NT2/D1 (cell line): ENCODE results near the gene ACAP3.

ENCODE experiments used
- YY1 ChIP-seq: IDR thresholded peaks from 2 replicates; pipeline ENCODE4 v1.6.1; 2011; ENCODE audit not compliant: insufficient read length, insufficient read depth
- ZNF274 ChIP-seq: IDR thresholded peaks from 2 replicates; pipeline ENCODE4 v1.6.1; 2011; ENCODE audit warnings: mild to moderate bottlenecking, low read depth, low read length

DNA sequence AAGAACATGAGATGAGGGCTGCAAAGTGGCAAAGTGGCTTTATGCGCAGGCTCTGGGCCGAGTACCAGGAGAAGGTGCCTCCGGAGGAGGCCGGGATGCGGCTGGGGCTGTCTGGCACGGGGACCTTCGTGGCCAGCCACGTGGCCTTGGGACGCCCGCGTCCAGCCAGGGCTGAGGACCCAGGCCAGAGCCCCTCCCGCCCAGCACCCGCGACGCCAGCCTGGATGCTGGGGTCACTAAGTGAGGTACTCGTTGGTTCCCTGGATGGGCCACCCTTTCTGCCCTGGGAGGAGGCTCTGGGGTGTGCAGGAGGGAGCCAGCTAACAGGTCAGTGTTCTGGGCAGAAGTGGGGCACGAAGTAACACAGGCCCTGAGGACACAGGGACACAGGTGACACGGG is 14.9 kb downstream of the ACAP3 start:
- no peak for TF ChIP-seq ZNF274
- no peak for TF ChIP-seq YY1
